Measurements from ENCODE around the gene ZFAND3.

ZFAND3 gene

DNA sequence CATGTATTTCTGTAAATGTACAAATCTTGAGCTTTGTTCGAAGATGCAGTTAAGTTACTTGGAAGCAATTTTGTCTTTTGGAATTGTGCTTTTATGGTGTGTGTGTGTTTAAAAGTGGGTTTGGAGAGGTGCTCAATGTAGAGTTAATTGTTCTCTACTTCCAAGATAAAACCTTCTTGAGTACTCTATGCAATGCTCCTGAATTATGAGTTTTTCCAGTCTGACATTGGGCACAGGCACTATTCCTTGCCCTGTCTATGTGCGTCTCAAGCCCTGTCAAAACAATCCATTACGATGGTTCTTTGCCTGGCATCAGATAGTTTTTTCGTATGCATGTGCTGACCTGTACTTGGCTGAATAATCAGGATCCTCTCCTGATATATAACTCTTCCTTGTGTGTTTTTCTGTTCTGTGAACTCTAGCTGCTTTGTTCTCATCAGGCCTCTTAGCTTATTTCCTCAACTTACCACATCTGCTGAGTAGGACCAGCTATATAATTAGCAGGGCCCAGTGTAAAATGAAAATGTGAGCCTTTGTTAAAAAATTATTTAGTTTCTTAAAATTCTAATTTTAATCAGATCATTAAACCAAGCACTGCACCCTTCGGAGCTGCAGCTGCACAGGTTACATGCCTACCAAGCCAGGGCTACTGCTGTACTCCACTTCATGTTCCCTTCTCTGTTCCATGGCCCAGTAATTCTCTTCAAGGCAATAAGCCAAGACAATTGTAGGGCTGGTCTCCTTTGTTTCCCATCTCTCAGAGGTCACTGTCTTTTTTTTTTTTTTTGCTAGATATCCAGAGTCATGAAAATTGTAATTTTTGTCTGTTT is 160.1 kb downstream of the ZFAND3 start:
- H3K27ac ChIP-seq (ENCODE audit: low read depth, low read length), result no peak overlapping the region
- no peak overlapping the region for H3K4me3 ChIP-seq (ENCODE audit: low read length)
- H3K36me3 ChIP-seq (ENCODE audit: insufficient read depth, low read length), result no peaks in the 10 kb centered on the region
- peaks cover 4% of the 10 kb centered on the region; the same call in 1 of the 2 replicates for H3K9me3 ChIP-seq (ENCODE audit: insufficient read depth, low read depth, low read length)
- 0 out of 2 replicates have a peak, but pooled peaks cover 3% of the 10 kb centered on the region for H3K4me1 ChIP-seq (ENCODE audit: insufficient read depth, low read length)
- 76% methylated on average over 5 of the region's 5 CpGs for WGBS
- no peak overlapping the region for H3K9ac ChIP-seq (ENCODE audit: low read depth, low read length)
- no peaks in the 10 kb centered on the region for H3K27me3 ChIP-seq (ENCODE audit: insufficient read depth, low read length)

DNA sequence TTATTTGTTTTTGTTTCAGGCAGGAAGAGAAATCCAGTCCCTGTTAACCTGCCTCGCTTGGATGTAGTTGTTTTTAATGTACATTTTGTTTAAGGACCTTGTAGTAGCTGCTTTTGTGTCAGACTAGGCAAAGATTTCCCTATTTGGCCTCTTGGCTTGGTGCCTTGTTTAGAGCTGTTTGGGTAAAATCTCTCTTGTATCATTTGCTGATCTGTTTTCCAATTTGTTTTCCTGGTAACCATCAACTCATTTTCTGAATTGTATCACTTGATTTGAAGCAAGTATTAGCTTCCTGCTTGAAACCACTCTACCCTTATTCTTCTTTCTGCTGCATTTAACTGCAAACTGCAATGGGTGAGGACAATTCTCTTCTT is 160.7 kb downstream of the ZFAND3 start:
- Histone ChIP-seq H3K4me3 (ENCODE audit: low read length) (no peak overlapping the region), H3K27me3 (ENCODE audit: insufficient read depth, low read length) (no peaks in the 10 kb centered on the region), H3K27ac (ENCODE audit: low read depth, low read length) (no peak overlapping the region), H3K4me1 (ENCODE audit: insufficient read depth, low read length) (0 out of 2 replicates have a peak, but pooled peaks cover 3% of the 10 kb centered on the region), H3K9me3 (ENCODE audit: insufficient read depth, low read depth, low read length) (no peaks in the 10 kb centered on the region), H3K36me3 (ENCODE audit: insufficient read depth, low read length) (no peaks in the 10 kb centered on the region), H3K9ac (ENCODE audit: low read depth, low read length) (no peak overlapping the region)
- WGBS, result 96% methylated on average over 1 of the region's 1 CpG

DNA sequence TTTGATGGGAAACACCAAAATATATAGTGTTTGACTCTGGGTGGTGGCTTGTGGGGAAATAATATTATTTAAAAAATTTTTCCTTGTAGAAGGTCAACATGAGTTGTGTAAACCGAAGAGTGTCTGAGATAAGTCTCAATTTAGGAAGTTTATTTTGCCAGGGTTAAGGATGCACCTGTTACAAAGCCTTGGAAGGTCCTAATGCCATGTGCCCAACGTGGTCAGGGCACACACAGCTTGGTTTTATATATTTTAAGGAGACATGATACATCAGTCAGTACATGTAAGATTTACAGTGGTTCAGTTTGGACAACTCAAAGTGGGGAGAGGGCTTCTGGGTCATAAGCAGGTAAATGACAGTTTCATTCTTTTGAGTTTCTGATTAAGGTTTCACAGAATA is 162.1 kb downstream of the ZFAND3 start:
- Histone ChIP-seq H3K27ac (ENCODE audit: low read depth, low read length) (no peak overlapping the region), H3K9ac (ENCODE audit: low read depth, low read length) (no peak overlapping the region), H3K36me3 (ENCODE audit: insufficient read depth, low read length) (no peaks in the 10 kb centered on the region), H3K27me3 (ENCODE audit: insufficient read depth, low read length) (no peaks in the 10 kb centered on the region), H3K4me1 (ENCODE audit: insufficient read depth, low read length) (0 out of 2 replicates have a peak, but pooled peaks cover 3% of the 10 kb centered on the region), H3K9me3 (ENCODE audit: insufficient read depth, low read depth, low read length) (no peaks in the 10 kb centered on the region), H3K4me3 (ENCODE audit: low read length) (no peak overlapping the region)
- 97% methylated on average over 2 of the region's 2 CpGs for WGBS

DNA sequence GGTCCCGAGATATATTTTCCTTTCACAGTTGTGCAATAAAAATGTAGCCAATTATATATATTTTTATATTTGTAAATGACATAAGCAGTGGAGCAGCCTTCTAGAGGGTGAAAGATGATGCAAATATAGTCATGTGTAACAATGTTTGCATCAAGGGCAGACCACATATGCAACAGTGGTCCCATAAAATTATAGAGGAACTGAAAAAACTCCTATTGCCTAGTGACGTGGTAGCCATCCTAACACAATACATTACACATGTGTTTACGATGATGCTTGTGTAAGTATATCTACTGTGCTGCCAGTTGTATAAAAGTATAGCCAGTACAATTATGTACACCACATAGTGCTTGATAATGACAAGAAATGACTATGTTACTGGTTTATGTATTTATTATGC is 162.8 kb downstream of the ZFAND3 start:
- 100% methylated on average over 2 of the region's 3 CpGs for WGBS
- Histone ChIP-seq H3K4me1 (ENCODE audit: insufficient read depth, low read length) (0 out of 2 replicates have a peak, but pooled peaks cover 3% of the 10 kb centered on the region), H3K4me3 (ENCODE audit: low read length) (no peak overlapping the region), H3K9ac (ENCODE audit: low read depth, low read length) (no peak overlapping the region), H3K9me3 (ENCODE audit: insufficient read depth, low read depth, low read length) (no peaks in the 10 kb centered on the region), H3K27ac (ENCODE audit: low read depth, low read length) (no peak overlapping the region), H3K36me3 (ENCODE audit: insufficient read depth, low read length) (no peaks in the 10 kb centered on the region), H3K27me3 (ENCODE audit: insufficient read depth, low read length) (no peaks in the 10 kb centered on the region)

DNA sequence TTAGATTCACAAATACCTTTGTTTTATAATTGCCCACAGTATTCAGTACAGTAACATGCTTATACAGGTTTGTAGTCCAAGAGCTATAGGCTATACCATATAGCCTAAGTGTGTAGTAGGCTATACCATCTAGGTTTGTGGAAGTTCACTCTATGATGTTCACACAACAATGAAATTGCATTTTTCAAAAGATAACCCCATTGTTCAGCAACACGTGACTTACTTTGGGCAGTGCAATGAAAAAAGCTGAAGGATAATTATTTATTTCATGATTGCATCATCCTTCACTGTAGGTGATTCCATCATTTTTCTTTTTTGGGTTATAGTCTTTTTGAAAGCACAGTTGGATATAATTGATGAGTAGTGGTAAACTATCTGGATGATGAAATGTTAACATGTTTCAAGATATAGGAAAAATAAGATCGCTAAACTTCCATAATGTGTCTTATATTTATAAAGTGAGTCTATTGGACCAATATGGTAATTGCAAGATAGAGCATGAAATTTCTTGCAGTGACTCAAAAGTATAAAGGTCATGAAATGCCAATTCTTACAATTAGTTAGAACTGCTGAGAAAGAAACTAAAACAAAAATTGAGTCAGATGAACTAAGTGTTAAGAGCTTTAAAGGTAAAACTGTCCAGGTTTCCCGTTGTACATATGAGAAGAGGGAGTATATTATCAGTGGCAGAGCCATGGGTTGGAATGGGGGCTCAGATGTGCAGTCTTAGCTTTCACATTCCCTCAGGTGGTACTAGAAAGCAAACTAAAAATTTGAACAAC is 164.4 kb downstream of the ZFAND3 start:
- 96% methylated on average over 3 of the region's 3 CpGs for WGBS
- no peak overlapping the region for H3K4me3 ChIP-seq (ENCODE audit: low read length)
- H3K36me3 ChIP-seq (ENCODE audit: insufficient read depth, low read length), result no peaks in the 10 kb centered on the region
- H3K27ac ChIP-seq (ENCODE audit: low read depth, low read length), result no peak overlapping the region
- no peaks in the 10 kb centered on the region for H3K9me3 ChIP-seq (ENCODE audit: insufficient read depth, low read depth, low read length)
- H3K4me1 ChIP-seq (ENCODE audit: insufficient read depth, low read length), result 0 out of 2 replicates have a peak, but pooled peaks cover 3% of the 10 kb centered on the region
- no peak overlapping the region for H3K9ac ChIP-seq (ENCODE audit: low read depth, low read length)
- no peaks in the 10 kb centered on the region for H3K27me3 ChIP-seq (ENCODE audit: insufficient read depth, low read length)

DNA sequence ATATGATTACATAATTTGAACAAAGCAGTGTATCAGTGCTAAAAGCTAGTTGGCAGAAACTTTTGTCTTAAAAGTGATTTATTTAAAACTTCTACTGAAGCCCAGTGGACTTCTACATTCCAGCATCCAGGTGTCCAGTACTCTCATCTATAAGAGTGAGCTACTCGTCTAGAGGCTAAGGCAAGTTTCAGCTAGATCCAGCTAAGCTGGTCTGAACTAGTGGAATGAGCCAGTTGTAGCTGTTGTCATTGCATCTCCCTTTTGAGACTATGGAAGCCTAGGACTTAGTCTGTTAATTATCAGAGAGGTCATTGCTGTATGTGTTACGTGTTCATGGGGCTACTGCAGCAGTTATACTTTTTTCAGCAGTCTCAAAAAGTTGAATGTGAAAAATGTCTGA is 165.1 kb downstream of the ZFAND3 start:
- Histone ChIP-seq H3K9ac (ENCODE audit: low read depth, low read length) (no peak overlapping the region), H3K27me3 (ENCODE audit: insufficient read depth, low read length) (no peaks in the 10 kb centered on the region), H3K4me1 (ENCODE audit: insufficient read depth, low read length) (0 out of 2 replicates have a peak, but pooled peaks cover 3% of the 10 kb centered on the region), H3K4me3 (ENCODE audit: low read length) (no peak overlapping the region), H3K9me3 (ENCODE audit: insufficient read depth, low read depth, low read length) (no peaks in the 10 kb centered on the region), H3K27ac (ENCODE audit: low read depth, low read length) (no peak overlapping the region), H3K36me3 (ENCODE audit: insufficient read depth, low read length) (no peaks in the 10 kb centered on the region)
- 93% methylated on average over 2 of the region's 2 CpGs for WGBS

DNA sequence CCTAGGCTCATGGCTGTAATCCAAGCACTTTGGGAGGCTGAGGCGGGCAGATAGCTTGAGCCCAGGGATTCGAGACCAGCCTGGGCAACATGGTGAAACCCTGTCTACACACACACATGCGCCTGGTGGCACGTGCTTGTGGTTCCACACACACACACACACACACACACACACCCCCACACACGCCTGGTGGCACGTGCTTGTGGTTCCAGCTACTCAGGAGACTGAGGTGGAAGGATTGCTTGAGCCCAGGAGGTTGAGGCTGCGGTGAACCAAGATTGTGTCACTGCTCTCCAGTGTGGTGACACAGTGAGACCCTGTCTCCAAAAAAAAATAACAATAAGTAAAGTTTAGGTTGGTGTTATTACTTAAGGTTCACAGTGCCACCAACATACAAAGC is 165.8 kb downstream of the ZFAND3 start:
- Histone ChIP-seq H3K36me3 (ENCODE audit: insufficient read depth, low read length) (no peaks in the 10 kb centered on the region), H3K9ac (ENCODE audit: low read depth, low read length) (no peak overlapping the region), H3K27me3 (ENCODE audit: insufficient read depth, low read length) (no peaks in the 10 kb centered on the region), H3K4me1 (ENCODE audit: insufficient read depth, low read length) (peaks cover 2% of the 10 kb centered on the region; the same call in 1 of the 2 replicates), H3K27ac (ENCODE audit: low read depth, low read length) (no peak overlapping the region), H3K4me3 (ENCODE audit: low read length) (no peak overlapping the region), H3K9me3 (ENCODE audit: insufficient read depth, low read depth, low read length) (no peaks in the 10 kb centered on the region)
- WGBS, result 95% methylated on average over 7 of the region's 7 CpGs

DNA sequence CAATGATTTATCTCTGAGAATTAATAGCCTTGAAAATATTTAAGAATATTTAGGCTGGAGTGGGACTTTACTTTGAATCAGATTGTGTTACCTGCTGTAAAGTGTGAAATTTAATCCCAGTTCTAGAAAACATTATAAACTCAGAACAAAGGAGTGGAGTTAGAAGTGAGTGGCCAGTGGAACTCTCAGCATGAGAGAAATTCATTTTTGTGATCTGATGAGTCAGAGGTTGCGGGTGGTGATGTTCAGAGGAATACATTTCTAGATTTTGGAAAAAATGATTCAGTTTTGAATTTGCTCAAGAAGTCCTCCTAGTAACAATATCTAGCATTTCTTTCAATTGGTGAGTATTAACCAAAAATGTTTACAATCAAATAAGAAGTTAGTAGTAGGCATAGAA is 167.5 kb downstream of the ZFAND3 start:
- no peaks in the 10 kb centered on the region for H3K27me3 ChIP-seq (ENCODE audit: insufficient read depth, low read length)
- no peaks in the 10 kb centered on the region for H3K9me3 ChIP-seq (ENCODE audit: insufficient read depth, low read depth, low read length)
- peaks cover 9% of the 10 kb centered on the region; the same call in 1 of the 2 replicates for H3K4me1 ChIP-seq (ENCODE audit: insufficient read depth, low read length)
- H3K27ac ChIP-seq (ENCODE audit: low read depth, low read length), result no peak overlapping the region
- 83% methylated on average over 1 of the region's 1 CpG for WGBS
- no peaks in the 10 kb centered on the region for H3K36me3 ChIP-seq (ENCODE audit: insufficient read depth, low read length)
- no peak overlapping the region for H3K4me3 ChIP-seq (ENCODE audit: low read length)
- H3K9ac ChIP-seq (ENCODE audit: low read depth, low read length), result no peak overlapping the region

DNA sequence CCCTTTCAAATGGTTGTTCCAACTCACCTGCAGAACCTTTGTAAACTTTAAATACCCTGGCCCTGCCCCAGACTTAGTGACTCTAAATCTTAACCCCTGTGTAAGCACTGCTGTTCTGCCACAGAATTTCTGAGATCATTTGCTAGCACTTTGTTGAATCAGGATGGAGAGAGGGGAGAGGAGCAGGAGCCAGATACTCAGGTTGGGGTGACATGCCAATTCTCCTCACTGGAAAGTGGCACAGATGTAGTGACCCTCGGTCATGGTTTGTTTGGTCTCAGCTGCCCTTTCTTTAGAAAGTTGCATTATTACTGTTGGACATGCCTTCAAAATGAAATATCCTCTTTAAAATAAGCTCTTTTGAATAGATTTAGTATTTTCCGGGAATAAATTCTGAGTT is 168.0 kb downstream of the ZFAND3 start:
- H3K27me3 ChIP-seq (ENCODE audit: insufficient read depth, low read length), result no peaks in the 10 kb centered on the region
- H3K36me3 ChIP-seq (ENCODE audit: insufficient read depth, low read length), result no peaks in the 10 kb centered on the region
- H3K4me3 ChIP-seq (ENCODE audit: low read length), result no peak overlapping the region
- H3K9me3 ChIP-seq (ENCODE audit: insufficient read depth, low read depth, low read length), result no peaks in the 10 kb centered on the region
- WGBS, result 86% methylated on average over 1 of the region's 2 CpGs
- H3K9ac ChIP-seq (ENCODE audit: low read depth, low read length), result no peak overlapping the region
- H3K4me1 ChIP-seq (ENCODE audit: insufficient read depth, low read length), result peaks cover 9% of the 10 kb centered on the region; the same call in 1 of the 2 replicates
- no peak overlapping the region for H3K27ac ChIP-seq (ENCODE audit: low read depth, low read length)

DNA sequence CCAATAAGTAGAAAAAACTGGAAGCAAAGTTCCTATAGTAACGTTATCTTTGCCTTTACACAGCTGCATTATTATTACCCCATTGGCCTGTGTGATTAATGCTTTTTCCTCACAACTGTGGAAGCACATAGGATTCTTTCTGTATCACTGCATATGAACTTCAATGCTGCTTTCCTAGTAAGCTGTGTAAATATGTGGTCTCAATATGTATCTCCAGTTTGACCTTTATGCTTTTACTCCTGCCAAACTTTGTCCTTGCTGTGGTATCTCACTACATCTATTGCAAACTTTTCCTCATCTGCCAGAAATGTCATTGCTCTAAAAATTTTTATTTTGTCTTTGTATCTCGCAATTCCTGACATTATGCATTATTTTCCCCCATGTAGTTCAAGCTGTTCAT is 168.6 kb downstream of the ZFAND3 start:
- H3K9ac ChIP-seq (ENCODE audit: low read depth, low read length), result no peak overlapping the region
- H3K4me3 ChIP-seq (ENCODE audit: low read length), result no peak overlapping the region
- H3K9me3 ChIP-seq (ENCODE audit: insufficient read depth, low read depth, low read length), result no peaks in the 10 kb centered on the region
- peaks cover 9% of the 10 kb centered on the region; the same call in 1 of the 2 replicates for H3K4me1 ChIP-seq (ENCODE audit: insufficient read depth, low read length)
- no peaks in the 10 kb centered on the region for H3K36me3 ChIP-seq (ENCODE audit: insufficient read depth, low read length)
- no peak overlapping the region for H3K27ac ChIP-seq (ENCODE audit: low read depth, low read length)
- H3K27me3 ChIP-seq (ENCODE audit: insufficient read depth, low read length), result no peaks in the 10 kb centered on the region
- WGBS, result 74% methylated on average over 2 of the region's 2 CpGs

DNA sequence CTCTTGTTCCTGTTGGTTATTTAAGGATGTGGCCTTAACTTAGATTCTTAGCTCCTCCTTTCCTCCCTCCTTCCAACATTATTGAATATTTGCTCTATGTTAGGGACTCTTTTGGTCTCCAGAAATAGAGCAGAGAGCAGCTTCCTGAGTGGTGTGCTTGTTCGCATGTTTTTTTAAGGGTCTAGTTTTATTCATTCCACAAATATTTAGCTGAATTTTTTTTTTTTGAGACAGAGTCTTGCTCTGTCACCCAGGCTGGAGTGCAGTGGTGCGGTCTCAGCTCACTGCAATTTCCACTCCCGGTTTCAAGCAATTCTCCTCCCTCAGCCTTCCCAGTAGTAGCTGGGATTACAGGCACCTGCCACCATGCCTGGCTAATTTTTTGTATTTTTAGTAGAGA is 169.2 kb downstream of the ZFAND3 start:
- no peak overlapping the region for H3K9ac ChIP-seq (ENCODE audit: low read depth, low read length)
- no peaks in the 10 kb centered on the region for H3K9me3 ChIP-seq (ENCODE audit: insufficient read depth, low read depth, low read length)
- H3K4me3 ChIP-seq (ENCODE audit: low read length), result no peak overlapping the region
- 84% methylated on average over 3 of the region's 3 CpGs for WGBS
- H3K36me3 ChIP-seq (ENCODE audit: insufficient read depth, low read length), result no peaks in the 10 kb centered on the region
- no peak overlapping the region for H3K27ac ChIP-seq (ENCODE audit: low read depth, low read length)
- no peaks in the 10 kb centered on the region for H3K27me3 ChIP-seq (ENCODE audit: insufficient read depth, low read length)
- peaks cover 9% of the 10 kb centered on the region; the same call in 1 of the 2 replicates for H3K4me1 ChIP-seq (ENCODE audit: insufficient read depth, low read length)
